ENCODE results near the gene TRIM29. TPM values are rescaled to one million over a fixed set of nuclear protein-coding genes. Genes with fewer than 3 reads are reported as not detected.

Gene TRIM29
- total RNA-seq, 6 experiments from 2014 or later: 1.1 to 2.1 (median 1.3) TPM; not detected in 2

DNA sequence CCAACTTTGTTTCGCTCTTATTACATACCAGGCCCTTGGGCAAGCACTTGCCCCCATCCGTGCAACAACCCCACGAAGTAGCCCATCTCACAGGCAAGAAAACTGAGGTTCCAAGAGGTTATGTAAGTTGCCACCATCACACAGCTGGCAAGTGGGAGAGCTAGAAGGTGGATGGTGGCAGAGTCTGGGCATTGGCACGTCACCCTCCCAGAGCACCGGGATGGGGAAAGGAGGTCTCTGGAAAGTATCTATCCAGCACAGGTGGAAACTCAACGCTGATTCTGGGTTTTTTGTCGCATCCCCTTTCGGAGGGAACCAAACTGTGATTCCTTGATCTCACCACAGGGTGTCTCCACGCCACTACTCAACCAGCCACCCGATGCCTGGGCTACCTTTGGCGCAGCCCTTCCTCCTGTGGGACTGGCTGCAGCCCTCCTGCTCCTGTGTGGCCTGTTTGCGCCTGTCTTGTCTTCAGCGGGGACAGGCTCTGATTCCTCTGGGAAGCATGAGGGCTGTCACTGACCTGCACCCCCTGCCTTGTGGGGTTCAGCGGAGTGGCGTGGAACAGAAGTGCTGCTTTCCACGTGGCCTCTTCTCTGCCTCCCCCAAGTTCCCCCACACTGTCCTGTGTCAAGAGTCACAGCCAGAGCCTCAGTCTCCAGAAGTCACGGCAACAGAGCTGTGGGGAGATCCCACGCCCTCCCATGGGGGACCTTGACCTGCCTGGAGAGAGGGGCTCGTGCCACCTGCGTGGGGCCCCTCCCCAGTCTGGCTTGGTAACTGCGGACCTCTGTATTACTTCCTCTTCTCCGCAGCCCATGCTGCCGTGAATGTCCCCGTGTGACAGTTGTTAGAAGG is 34.4 kb upstream of the TRIM29 start:
- ATAC-seq: peak; percentile 76 to 80 (median 80)
- H3K27me3 ChIP-seq: no peaks in the 10 kb centered on the region
- H3K4me3 ChIP-seq: no peak overlapping the region
- H3K36me3 ChIP-seq: no peaks in the 10 kb centered on the region
- TF ChIP-seq, protein P1, sequence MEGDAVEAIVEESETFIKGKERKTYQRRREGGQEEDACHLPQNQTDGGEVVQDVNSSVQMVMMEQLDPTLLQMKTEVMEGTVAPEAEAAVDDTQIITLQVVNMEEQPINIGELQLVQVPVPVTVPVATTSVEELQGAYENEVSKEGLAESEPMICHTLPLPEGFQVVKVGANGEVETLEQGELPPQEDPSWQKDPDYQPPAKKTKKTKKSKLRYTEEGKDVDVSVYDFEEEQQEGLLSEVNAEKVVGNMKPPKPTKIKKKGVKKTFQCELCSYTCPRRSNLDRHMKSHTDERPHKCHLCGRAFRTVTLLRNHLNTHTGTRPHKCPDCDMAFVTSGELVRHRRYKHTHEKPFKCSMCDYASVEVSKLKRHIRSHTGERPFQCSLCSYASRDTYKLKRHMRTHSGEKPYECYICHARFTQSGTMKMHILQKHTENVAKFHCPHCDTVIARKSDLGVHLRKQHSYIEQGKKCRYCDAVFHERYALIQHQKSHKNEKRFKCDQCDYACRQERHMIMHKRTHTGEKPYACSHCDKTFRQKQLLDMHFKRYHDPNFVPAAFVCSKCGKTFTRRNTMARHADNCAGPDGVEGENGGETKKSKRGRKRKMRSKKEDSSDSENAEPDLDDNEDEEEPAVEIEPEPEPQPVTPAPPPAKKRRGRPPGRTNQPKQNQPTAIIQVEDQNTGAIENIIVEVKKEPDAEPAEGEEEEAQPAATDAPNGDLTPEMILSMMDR (IDR thresholded peaks at IDR 0.05): peak; percentile 76 to 84 (median 80)
- no peak for TF ChIP-seq POLR2A (IDR thresholded peaks at IDR 0.05)
- no peak overlapping the region for H3K27ac ChIP-seq
- intact Hi-C loops (cut with DNase I): loop anchor here (5.0 kb wide), 4 partner anchors 55 to 130 kb away; no protein-coding TSS in a partner anchor
- H3K4me1 ChIP-seq: peaks cover 0 to 17% (median 3%) of the 10 kb centered on the region in 4 donors
- 18% methylated on average over 15 of the region's 24 CpGs for WGBS (ENCODE audit: insufficient coverage, low coverage, low lambda C conversion rate, missing lambda C conversion rate)
- H3K9me3 ChIP-seq: no peaks in the 10 kb centered on the region
- DNase-seq: peak; percentile 74 to 76 (median 76)

DNA sequence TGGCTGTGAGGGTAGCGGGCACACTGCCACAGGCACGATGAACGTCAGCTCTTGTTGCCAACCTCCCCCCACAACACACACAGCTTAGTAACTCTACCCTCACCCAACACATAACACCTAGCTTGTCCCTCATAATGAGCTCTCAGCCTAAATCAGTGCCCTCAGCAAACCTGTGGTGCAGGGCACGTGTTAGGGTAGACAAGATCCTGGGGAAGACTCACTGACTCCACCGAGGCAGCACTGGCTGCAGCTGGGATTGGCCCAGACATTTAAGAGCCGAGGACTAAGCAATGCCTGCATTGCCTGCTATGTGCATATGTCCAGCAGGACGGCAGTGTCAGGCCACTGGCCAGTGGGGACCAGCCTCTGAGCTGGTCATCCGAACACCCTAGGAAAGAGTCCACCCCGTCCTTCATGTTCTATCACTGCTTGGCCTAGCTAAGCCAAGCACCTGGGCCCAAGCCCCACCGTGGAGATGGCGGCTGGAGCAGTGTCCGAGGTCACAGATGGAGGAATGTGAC is 32.9 kb upstream of the TRIM29 start:
- peaks cover 0 to 17% (median 3%) of the 10 kb centered on the region in 4 donors for H3K4me1 ChIP-seq
- 80% methylated on average over 6 of the region's 12 CpGs for WGBS (ENCODE audit: insufficient coverage, low coverage, low lambda C conversion rate, missing lambda C conversion rate)
- H3K36me3 ChIP-seq: no peaks in the 10 kb centered on the region
- no peak overlapping the region for H3K27ac ChIP-seq
- TF ChIP-seq POLR2A (IDR thresholded peaks at IDR 0.05): no peak
- TF ChIP-seq, protein P1 (IDR thresholded peaks at IDR 0.05): no peak
- ATAC-seq (no peak), DNase-seq (no peak)
- H3K4me3 ChIP-seq: no peak overlapping the region
- no peaks in the 10 kb centered on the region for H3K9me3 ChIP-seq
- no peaks in the 10 kb centered on the region for H3K27me3 ChIP-seq
- intact Hi-C loops (cut with DNase I): loop anchor here (5.0 kb wide), 4 partner anchors 56 to 132 kb away; no protein-coding TSS in a partner anchor

- Histone ChIP-seq H3K27me3 (no peaks in the 10 kb centered on the region), H3K36me3 (no peaks in the 10 kb centered on the region), H3K4me3 (no peak overlapping the region), H3K4me1 (peaks cover 0 to 17% (median 3%) of the 10 kb centered on the region in 4 donors), H3K9me3 (no peaks in the 10 kb centered on the region), H3K27ac (no peak overlapping the region)
- intact Hi-C loops (cut with DNase I): loop anchor here (5.0 kb wide), 4 partner anchors 57 to 132 kb away; no protein-coding TSS in a partner anchor
- DNase-seq (no peak), ATAC-seq (peak in 2 of 4 donors; percentile 1 to 3)
- TF ChIP-seq, protein P1 (IDR thresholded peaks at IDR 0.05): no peak
- no peak for TF ChIP-seq POLR2A (IDR thresholded peaks at IDR 0.05)
- WGBS (ENCODE audit: insufficient coverage, low coverage, low lambda C conversion rate, missing lambda C conversion rate): 71% methylated on average over 9 of the region's 27 CpGs
These were observed 32.2 kb upstream of the TRIM29 start for GRCh38 chr11:120169981-120170698.

DNA sequence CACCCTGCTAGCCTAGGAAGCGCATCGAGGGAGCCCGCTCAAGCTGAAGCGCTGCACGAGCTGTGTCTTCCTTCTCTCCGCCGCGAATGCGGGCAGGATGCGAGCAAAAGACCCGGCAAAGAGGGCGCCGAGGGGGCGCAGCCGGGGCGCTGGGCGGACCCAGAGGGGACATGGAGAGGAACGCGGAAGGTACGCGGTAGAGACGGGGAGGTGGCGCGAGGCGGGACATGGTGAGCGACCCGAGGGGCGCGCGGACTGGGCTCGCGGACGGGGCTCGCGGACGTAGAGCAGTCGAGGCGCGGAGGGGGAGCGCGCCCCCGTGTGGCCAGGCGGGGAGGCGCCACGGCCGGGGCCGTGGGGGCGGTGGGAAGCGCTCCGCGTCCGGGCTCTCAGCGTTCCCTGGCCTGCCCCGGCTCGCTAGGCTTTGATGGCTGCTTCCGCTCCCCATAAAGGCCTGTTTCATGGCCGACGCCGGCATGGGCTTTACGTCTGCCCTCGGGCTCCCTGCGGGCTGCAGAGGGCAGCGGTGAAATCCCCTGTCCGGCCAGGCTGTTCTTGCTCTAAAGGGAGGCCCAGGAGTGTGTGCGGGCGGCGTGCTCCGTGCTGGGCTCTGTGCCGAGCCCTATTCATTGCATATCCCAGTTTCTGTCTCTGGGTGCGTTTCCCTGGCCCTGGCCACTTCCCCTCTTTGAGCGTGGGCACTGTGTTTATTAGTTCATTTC is 31.2 kb upstream of the TRIM29 start:
- H3K27me3 ChIP-seq: no peaks in the 10 kb centered on the region
- 2% methylated on average over 34 of the region's 71 CpGs for WGBS (ENCODE audit: insufficient coverage, low coverage, low lambda C conversion rate, missing lambda C conversion rate)
- intact Hi-C loops (cut with DNase I): no loop called here
- peak overlapping the region in 1 of 3 donors; percentile 12 for H3K27ac ChIP-seq
- peaks cover 0 to 17% (median 3%) of the 10 kb centered on the region in 4 donors for H3K4me1 ChIP-seq
- no peaks in the 10 kb centered on the region for H3K36me3 ChIP-seq
- TF ChIP-seq, protein P1 (IDR thresholded peaks at IDR 0.05): peak; percentile 87 to 99 (median 95)
- TF ChIP-seq POLR2A (IDR thresholded peaks at IDR 0.05): peak; percentile 19
- H3K4me3 ChIP-seq: peak overlapping the region; percentile 38 to 48 (median 47)
- no peaks in the 10 kb centered on the region for H3K9me3 ChIP-seq
- ATAC-seq (peak; percentile 87 to 96 (median 92)), DNase-seq (peak in 2 of 3 donors; percentile 71 to 74)
